GM19463 (cell line): ENCODE results near the gene ECI2.
"Not testable (repeated sequence)": the region's sequence is repeated elsewhere in the genome, so short reads cannot be mapped to it uniquely, and the experiment has no call there.

Experiments
- ATAC-seq: cut with Tn5 transposase; IDR thresholded peaks from one replicate; pipeline ENCODE4 v1.9.1; 2021; ENCODE audit warnings: mild to moderate bottlenecking, moderate library complexity; ENCODE audit not compliant: unreplicated experiment

ECI2 gene

DNA sequence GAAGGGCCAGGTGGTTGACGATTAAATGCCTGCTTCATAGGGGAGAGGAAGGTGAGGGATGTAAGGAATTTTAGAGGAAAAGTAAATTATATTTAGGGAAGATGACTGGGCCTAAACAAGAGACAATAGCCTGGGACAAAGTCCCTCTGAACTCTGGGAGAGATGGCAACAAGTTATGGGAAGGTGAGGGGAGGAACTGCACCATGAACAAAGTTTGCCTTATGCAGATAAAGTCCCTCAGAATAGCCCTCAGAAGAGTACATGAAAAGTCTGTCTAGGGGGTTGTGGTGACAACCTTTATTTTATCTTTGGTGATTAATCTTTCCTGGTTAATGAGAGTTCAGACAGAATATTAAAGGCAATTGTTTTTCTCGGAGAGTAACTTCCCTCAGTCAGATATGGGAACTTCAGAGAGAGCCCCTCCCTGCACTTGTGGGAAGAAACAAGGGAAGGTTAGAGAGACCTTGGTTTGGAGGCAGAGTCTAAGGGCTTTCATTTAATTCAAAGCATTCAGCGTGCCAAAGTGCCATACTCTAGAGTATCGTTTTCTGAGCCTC is 29.3 kb downstream of the ECI2 start:
- ATAC-seq: no peak

- no peak for ATAC-seq
These were observed 31.4 kb downstream of the ECI2 start for GRCh38 chr6:4103929-4104328.

GRCh38 chr6:4102687-4103244 is 32.6 kb downstream of the ECI2 start:
- ATAC-seq: no peak

GRCh38 chr6:4101298-4101697 is 34.1 kb downstream of the ECI2 start:
- no peak for ATAC-seq

GRCh38 chr6:4100655-4101054 is 34.7 kb downstream of the ECI2 start:
- ATAC-seq: no peak

DNA sequence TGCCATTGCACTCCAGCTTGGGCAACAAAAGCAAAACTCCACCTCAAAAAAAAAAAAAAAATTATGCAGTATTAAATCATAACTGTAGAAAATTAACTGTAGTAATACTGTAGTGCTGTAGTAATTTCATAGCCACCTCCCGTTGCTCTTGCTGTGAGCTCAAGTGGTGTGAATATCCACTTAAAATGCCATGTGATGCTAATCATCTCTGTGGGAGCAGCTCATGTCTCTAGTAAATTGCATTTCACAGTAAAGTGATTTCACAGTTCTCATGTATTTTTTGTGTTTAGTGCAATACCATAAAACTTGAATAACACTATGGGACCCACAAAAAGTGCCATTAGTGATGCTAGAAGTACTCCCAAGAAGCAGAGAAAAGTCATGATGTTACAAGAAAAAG is 42.1 kb downstream of the ECI2 start:
- ATAC-seq: no peak

- no peak for ATAC-seq
These were observed 43.4 kb downstream of the ECI2 start for GRCh38 chr6:4091941-4092340.

DNA sequence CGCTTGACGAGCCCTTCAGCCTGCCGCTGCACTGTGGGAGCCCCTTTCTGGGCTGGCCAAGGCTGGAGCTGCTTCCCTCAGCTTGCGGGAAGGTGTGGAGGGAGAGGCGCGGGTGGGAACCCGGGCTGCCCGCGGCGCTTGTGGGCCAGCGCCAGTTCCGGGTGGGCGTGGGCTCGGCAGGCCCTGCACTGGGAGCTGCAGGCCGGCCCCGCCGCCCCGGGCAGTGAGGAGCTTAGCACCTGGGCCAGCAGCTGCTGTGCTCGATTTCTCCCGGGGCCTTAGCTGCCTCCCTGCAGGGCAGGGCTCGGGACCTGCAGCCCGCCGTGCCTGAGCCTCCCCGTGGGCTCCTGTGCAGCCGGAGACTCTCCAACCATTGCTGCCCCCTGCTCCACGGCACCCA is 45.3 kb downstream of the ECI2 start:
- ATAC-seq: not testable (repeated sequence)

DNA sequence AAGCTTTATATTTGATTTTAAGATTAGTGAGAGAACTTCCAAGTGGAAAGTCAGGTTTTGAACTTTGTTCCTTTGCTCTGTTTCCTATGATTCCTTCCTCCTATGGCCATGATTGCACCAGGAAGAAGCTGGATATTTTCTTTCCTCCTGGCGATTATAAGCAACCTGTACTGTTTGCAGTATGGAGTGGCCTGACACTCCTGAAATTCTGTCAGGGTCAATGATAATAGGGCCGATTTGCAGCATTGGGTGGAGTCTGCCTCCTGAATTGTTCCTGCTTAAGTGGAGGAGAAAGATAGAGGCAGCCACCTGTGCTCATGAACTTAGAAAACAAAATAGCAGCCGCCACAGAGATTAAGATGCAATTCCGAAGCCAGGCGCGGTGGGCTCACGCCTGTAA is 46.7 kb downstream of the ECI2 start:
- no peak for ATAC-seq

DNA sequence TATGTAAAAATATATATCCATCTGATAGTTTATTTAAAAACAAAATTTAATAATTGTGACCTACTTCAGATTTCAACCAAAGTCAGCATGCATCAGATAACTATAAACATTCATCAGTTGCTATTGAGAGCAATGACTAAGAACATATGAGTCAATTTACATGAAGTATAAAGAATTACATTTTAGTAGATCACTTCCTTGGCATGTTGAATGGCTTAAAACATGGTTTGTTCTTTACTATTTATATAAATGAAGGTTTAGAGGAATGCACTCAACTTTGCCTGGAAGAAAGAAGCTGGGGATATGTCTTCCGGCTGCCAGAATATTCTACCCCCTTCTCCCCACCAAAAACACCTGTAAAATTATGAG is 50.1 kb downstream of the ECI2 start:
- no peak for ATAC-seq

GRCh38 chr6:4084444-4085331 is 50.7 kb downstream of the ECI2 start:
- no peak for ATAC-seq

- ATAC-seq: no peak
These were observed 56.5 kb downstream of the ECI2 start, which contains the start of gene FAM217A for GRCh38 chr6:4078691-4079471. TSS of gene FAM217A (minus strand) at chr6:4079137. CDS start at chr6:4077414, 1,723 bp downstream.

GRCh38 chr6:4074478-4075235 is 60.7 kb downstream of the ECI2 start:
- no peak for ATAC-seq

- ATAC-seq: no peak
These were observed 64.0 kb downstream of the ECI2 start for GRCh38 chr6:4071330-4071729.

- ATAC-seq: no peak
These were observed 66.2 kb downstream of the ECI2 start for GRCh38 chr6:4069199-4069598.

- no peak for ATAC-seq
These were observed 67.7 kb downstream of the ECI2 start for GRCh38 chr6:4067673-4068072.

GRCh38 chr6:4066029-4066755 is 69.2 kb downstream of the ECI2 start:
- no peak for ATAC-seq
